K562 (cell line): ENCODE results near the gene EXO5. TPM values are rescaled to one million over a fixed set of nuclear protein-coding genes. Genes with fewer than 3 reads are reported as not detected.

Experiments used
- ATAC-seq: fragments of 200-7000 bp; cut with Tn5 transposase; 3 replicates; pipeline ENCODE4 v1.9.1; 2020; ENCODE audit warnings: moderate library complexity
- BruUV-seq: library from RNA; stranded (reverse); fragments of 400-500 nt; replicated peaks from 2 replicates; lab custom pipeline; 2021; lab: Mats Ljungman, UMichigan
- CTCF ChIA-PET: fragments of 300-600 bp; formaldehyde crosslinking; extraction: SDS; loops from one replicate; lab custom pipeline; 2021; ENCODE audit warnings: low intra/inter-chr PET ratio; lab: Yijun Ruan, JAX
- POLR2A ChIA-PET: fragments of 300-600, 350-650 bp; sonication (Branson Sonifier 250); formaldehyde crosslinking; extraction: SDS; loops from one replicate; lab custom pipeline; 2021; ENCODE audit warnings: antibody characterized with exemption, inconsistent platforms; lab: Yijun Ruan, JAX
- DNase-seq, 4 experiments: peaks; one replicate each; pipeline versions ENCODE4 v3.0.0 to v3.0.0-alpha.2; 2011 to 2018; ENCODE audit warnings: low spot score in 3 of 4, mixed read lengths in 3 of 4; ENCODE audit errors: extremely low read depth in 1 of 4
- FAIRE-seq: peaks from 2 replicates; lab custom pipeline; 2011; peaks lifted over from hg19 to GRCh38; lab: Jason Lieb, UNC
- H2AFZ ChIP-seq: 2 replicates; pipeline ENCODE4 v1.6.0; 2011; ENCODE audit warnings: low read depth, low read length, control low read depth, inconsistent platforms
- H3K27ac ChIP-seq: fragments of 200-600 bp; 3 replicates; pipeline ENCODE4 v1.8.0; 2011; ENCODE audit warnings: low read depth, mild to moderate bottlenecking, control low read depth, inconsistent platforms, low read length, moderate library complexity, mixed read lengths; ENCODE audit errors: extremely low read depth
- H3K27me3 ChIP-seq, 2 experiments: fragments of 300-600 bp in 1 of 2; 2 replicates in 1 of 2; 3 replicates in 1 of 2; pipeline versions ENCODE4 v1.6.0 to v1.8.0; 2011; ENCODE audit warnings: inconsistent platforms in 2 of 2, low read length in 2 of 2, mild to moderate bottlenecking in 1 of 2, mixed read lengths in 1 of 2, moderate library complexity in 1 of 2; ENCODE audit not compliant: control insufficient read depth in 2 of 2, insufficient read depth in 2 of 2
- H3K36me3 ChIP-seq: fragments of 300-600 bp; 3 replicates; pipeline ENCODE4 v1.8.0; 2011; ENCODE audit warnings: mild to moderate bottlenecking, low read length, inconsistent platforms; ENCODE audit not compliant: control insufficient read depth, insufficient read depth
- H3K4me1 ChIP-seq, 2 experiments: fragments of 200-600 bp in 1 of 2; replicated peaks in 1 of 2; 2 replicates in 1 of 2; 3 replicates in 1 of 2; pipeline versions ENCODE4 v1.5.1 to v1.8.0; 2011; ENCODE audit warnings: inconsistent platforms in 2 of 2, low read length in 2 of 2, mild to moderate bottlenecking in 1 of 2, mixed read lengths in 1 of 2, moderate library complexity in 1 of 2; ENCODE audit not compliant: control insufficient read depth in 2 of 2, insufficient read depth in 2 of 2
- H3K4me2 ChIP-seq: 2 replicates; pipeline ENCODE4 v1.6.1; 2011; ENCODE audit warnings: low read length, control low read depth, inconsistent platforms, mixed read lengths; ENCODE audit not compliant: insufficient read depth
- H3K4me3 ChIP-seq: fragments of 200-600 bp; sonication (generic), shearing (Covaris generic); 2 replicates; pipeline ENCODE4 v1.5.1; 2016; ENCODE audit warnings: control low read depth, inconsistent platforms
- H3K79me2 ChIP-seq: fragments of 200-600 bp; 3 replicates; pipeline ENCODE4 v1.8.0; 2011; ENCODE audit warnings: low read length, inconsistent platforms; ENCODE audit not compliant: control insufficient read depth, insufficient read depth
- H3K9ac ChIP-seq, 2 experiments: 2 replicates each; pipeline versions ENCODE4 v1.6.0 to v1.6.1; 2011; ENCODE audit warnings: low read depth in 2 of 2, low read length in 2 of 2, control low read depth in 1 of 2, inconsistent platforms in 1 of 2, mild to moderate bottlenecking in 1 of 2, mixed read lengths in 1 of 2; ENCODE audit not compliant: insufficient read depth in 1 of 2
- H3K9me1 ChIP-seq: one replicate; pipeline ENCODE4 v1.6.0; 2011; ENCODE audit warnings: inconsistent platforms, mild to moderate bottlenecking, low read length, moderate library complexity; ENCODE audit not compliant: control insufficient read depth, insufficient read depth
- H3K9me3 ChIP-seq: replicated peaks from 2 replicates; pipeline ENCODE4 v1.5.1; 2011; ENCODE audit warnings: low read depth, low read length, inconsistent platforms; ENCODE audit not compliant: control insufficient read depth, insufficient read depth
- H4K20me1 ChIP-seq: replicated peaks from 2 replicates; pipeline ENCODE4 v1.6.1; 2011; ENCODE audit warnings: low read length, inconsistent platforms, mixed read lengths; ENCODE audit not compliant: control insufficient read depth, insufficient read depth
- ATF3 ChIP-seq, 2 experiments: fragments of 450-650 bp in 1 of 2; sonication (generic) in 1 of 2; formaldehyde crosslinking in 1 of 2; IDR thresholded peaks in 1 of 2; conservative IDR thresholded peaks in 1 of 2; 2 replicates each; pipeline versions ENCODE4 v1.6.1 to v1.8.1; 2016 to 2023; ENCODE audit warnings: mild to moderate bottlenecking in 2 of 2, moderate library complexity in 2 of 2, inconsistent platforms in 1 of 2, missing genetic modification reagents in 1 of 2
- CBX8 ChIP-seq: fragments of 200-600 bp; sonication (generic); IDR thresholded peaks from 2 replicates; pipeline ENCODE4 v1.6.1; 2012; ENCODE audit warnings: borderline replicate concordance, mixed run types, low read depth, mild to moderate bottlenecking, moderate library complexity, mixed read lengths, low read length, control low read depth, inconsistent platforms; ENCODE audit not compliant: poor library complexity, severe bottlenecking; ENCODE audit errors: extremely low read depth
- CCAR2 ChIP-seq: fragments of 200-400 bp; formaldehyde crosslinking; IDR thresholded peaks from 2 replicates; pipeline ENCODE4 v1.6.1; 2017; ENCODE audit warnings: mild to moderate bottlenecking, low read depth, low read length
- KLF10 ChIP-seq: fragments of 250-450 bp; sonication (Bioruptor Pico); IDR thresholded peaks from 2 replicates; pipeline ENCODE4 v1.6.1; 2021; ENCODE audit warnings: matching md5 sums
- MYBL2 ChIP-seq, 2 experiments: fragments of 450-650 bp in 1 of 2; sonication (generic) in 1 of 2; formaldehyde crosslinking in 1 of 2; IDR thresholded peaks; 2 replicates each; pipeline versions ENCODE4 v1.6.1 to v1.8.1; 2017 to 2022; ENCODE audit warnings: borderline replicate concordance in 1 of 2, inconsistent platforms in 1 of 2, low read depth in 1 of 2, mild to moderate bottlenecking in 1 of 2, missing genetic modification reagents in 1 of 2, moderate library complexity in 1 of 2
- MYC ChIP-seq, 2 experiments: fragments of 250-450 bp in 1 of 2; sonication (Bioruptor Pico) in 1 of 2; IDR thresholded peaks; 2 replicates each; pipeline versions ENCODE4 v1.5.1 to v1.6.1; 2012 to 2021; ENCODE audit warnings: low read depth in 2 of 2, borderline replicate concordance in 1 of 2, improper control_type of control experiment in 1 of 2, low read length in 1 of 2, mild to moderate bottlenecking in 1 of 2, moderate library complexity in 1 of 2
- TFAM ChIP-seq: fragments of 250-450 bp; sonication (Bioruptor Pico); conservative IDR thresholded peaks from 2 replicates; pipeline ENCODE4 v1.5.0; 2021; ENCODE audit warnings: mild to moderate bottlenecking, moderate library complexity
- XRCC4 ChIP-seq: IDR thresholded peaks from one replicate; pipeline ENCODE4 v1.6.1; 2011; ENCODE audit not compliant: insufficient read depth, insufficient read length; ENCODE audit errors: extremely low read depth
- ZNF436 ChIP-seq: fragments of 250-450, 450-650 bp; sonication (Bioruptor Pico); formaldehyde crosslinking; IDR thresholded peaks from 2 replicates; pipeline ENCODE4 v1.7.0; 2020; ENCODE audit warnings: mild to moderate bottlenecking
- ZNF589 ChIP-seq: fragments of 200-800 bp; sonication (Bioruptor generic); IDR thresholded peaks from 2 replicates; pipeline ENCODE4 v1.6.1; 2016; ENCODE audit warnings: low read depth, missing genetic modification characterization, missing compliant biosample characterization
- WGBS: fragments of 100-300 bp; shearing (Covaris generic); methylation state at CpG from one replicate; pipeline ENCODE4 v1.1.6; 2016; ENCODE audit warnings: low coverage, mixed read lengths; ENCODE audit not compliant: insufficient coverage; ENCODE audit errors: missing lambda C conversion rate; 5-methylcytosine and 5-hydroxymethylcytosine counted together
- in situ Hi-C: fragments of 300-500 bp; cut with MboI; formaldehyde crosslinking; loops from 4 replicates; pipeline ENCODE4 v1.15.0; 2018; ENCODE audit warnings: inconsistent platforms, mixed read lengths
- intact Hi-C: fragments of 100-400 bp; cut with micrococcal nuclease; formaldehyde crosslinking; loops from 2 replicates; pipeline ENCODE4 v1.14.2; 2022
- polyA plus RNA-seq, 8 experiments: library from polyadenylated mRNA; depleted of rRNA in 4 of 8; stranded (reverse) in 5 of 8; unstranded in 3 of 8; fragments of >200 nt; fragmentation: Nextera tagmentation in 2 of 8; fragmentation: Illumina TruSeq in 1 of 8; extraction: Ambion mirVana in 2 of 8; extraction: Trizol in 1 of 8; gene quantifications; 2 replicates each; pipeline versions ENCODE4 v1.2.1 to v1.2.3, GENCODE V29; 2011 to 2014; ENCODE audit warnings: inconsistent platforms in 1 of 8, missing spikeins in 1 of 8
- total RNA-seq, 7 experiments: library from RNA; depleted of rRNA in 6 of 7; stranded (reverse); fragments of >200 nt in 6 of 7; fragmentation: Illumina TruSeq in 2 of 7; extraction: Trizol in 2 of 7; gene quantifications; 2 replicates each; pipeline versions ENCODE4 v1.2.1 to v1.2.3, GENCODE V29; 2011 to 2021; ENCODE audit warnings: low replicate concordance in 1 of 7
- TF ChIP-seq, protein P1 (sequence below): fragments of 250-450 bp; sonication (Bioruptor Pico); IDR thresholded peaks from 2 replicates; pipeline ENCODE4 v1.5.0; 2020; ENCODE audit warnings: mild to moderate bottlenecking

The EXO5 gene
- total and polyA plus RNA-seq, 9 of the 15 experiments (the other 6 are each of a cell fraction or from before 2014, with no cell fraction given): 1.1 to 4.3 (median 2.8) TPM

DNA sequence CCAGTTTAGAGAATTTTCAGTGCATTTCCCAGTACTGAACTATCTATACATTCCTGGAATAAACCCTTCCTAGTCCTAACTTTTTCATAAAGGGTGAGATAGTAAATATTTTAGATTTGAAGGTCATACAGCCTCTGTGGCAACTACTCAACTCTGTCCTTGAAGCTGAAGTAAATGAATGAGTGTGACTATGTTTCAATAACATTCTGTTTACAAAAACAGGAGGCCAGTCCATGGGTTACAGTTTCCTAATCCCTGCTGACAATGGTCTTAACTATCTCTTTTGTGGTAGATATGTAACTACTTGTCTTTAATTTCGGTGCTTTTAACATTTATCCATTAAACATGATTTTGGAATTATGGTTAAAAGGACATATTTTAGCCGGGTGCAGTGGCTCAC lies 27.2 kb downstream of the EXO5 start:
- Histone ChIP-seq H3K27me3 (no peaks in the 10 kb centered on the region), H2AFZ (no peak overlapping the region), H3K9me3 (no peaks in the 10 kb centered on the region), H3K9ac (no peak overlapping the region)
- BruUV-seq: no TSS peak
- FAIRE-seq: no peak
- WGBS: 72% methylated on average over 2 of the region's 2 CpGs
- ChIA-PET CTCF (no interaction called here), POLR2A (interaction anchor here (0.5 kb wide), 1 partner anchor 1344 kb away, joined by 3 read pairs; no protein-coding TSS in a partner anchor)
- TF ChIP-seq MYBL2 (IDR thresholded peaks at IDR 0.05; ENCODE audit: low read depth) (no peak), MYBL2 (CRISPR knock-in tag; IDR thresholded peaks at IDR 0.05; ENCODE audit: borderline replicate concordance) (no peak), MYC (IDR thresholded peaks at IDR 0.05; ENCODE audit: low read depth, low read length) (no peak), MYC (CRISPR knock-in tag; IDR thresholded peaks at IDR 0.05; ENCODE audit: borderline replicate concordance, low read depth) (no peak), ZNF436 (CRISPR knock-in tag) (no peak), XRCC4 (no peak), ATF3 (IDR thresholded peaks at IDR 0.05) (no peak), ATF3 (CRISPR knock-in tag; conservative IDR thresholded peaks at IDR 0.05) (no peak), KLF10 (CRISPR knock-in tag) (no peak), CCAR2 (no peak), ZNF589 (no peak), TFAM (CRISPR knock-in tag) (no peak), CBX8 (no peak)
- TF ChIP-seq, protein P1, sequence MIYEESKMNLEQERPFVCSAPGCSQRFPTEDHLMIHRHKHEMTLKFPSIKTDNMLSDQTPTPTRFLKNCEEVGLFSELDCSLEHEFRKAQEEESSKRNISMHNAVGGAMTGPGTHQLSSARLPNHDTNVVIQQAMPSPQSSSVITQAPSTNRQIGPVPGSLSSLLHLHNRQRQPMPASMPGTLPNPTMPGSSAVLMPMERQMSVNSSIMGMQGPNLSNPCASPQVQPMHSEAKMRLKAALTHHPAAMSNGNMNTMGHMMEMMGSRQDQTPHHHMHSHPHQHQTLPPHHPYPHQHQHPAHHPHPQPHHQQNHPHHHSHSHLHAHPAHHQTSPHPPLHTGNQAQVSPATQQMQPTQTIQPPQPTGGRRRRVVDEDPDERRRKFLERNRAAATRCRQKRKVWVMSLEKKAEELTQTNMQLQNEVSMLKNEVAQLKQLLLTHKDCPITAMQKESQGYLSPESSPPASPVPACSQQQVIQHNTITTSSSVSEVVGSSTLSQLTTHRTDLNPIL (CRISPR knock-in tag): no peak
- TF ChIP-seq, all 486 proteins: peak for 0
- Histone ChIP-seq H3K9me1 (no peaks in the 10 kb centered on the region), H4K20me1 (no peaks in the 10 kb centered on the region), H3K4me3 (no peak overlapping the region), H3K79me2 (peaks cover 9% of the 10 kb centered on the region; the same call in 1 of the 3 replicates), H3K36me3 (peaks cover 8% of the 10 kb centered on the region; the same call in 2 of the 3 replicates), H3K4me2 (no peak overlapping the region), H3K27ac (no peak overlapping the region), H3K4me1 (peaks cover 0 to 5% of the 10 kb centered on the region in 2 experiments; a peak in 2 of 5 replicates)
- no peak for ATAC-seq
- no peak for DNase-seq
- in situ Hi-C loops (no loop called here), intact Hi-C loops (no loop called here)
